GM12878 (cell line): ENCODE measurements around the gene CSDE1. TPM values are rescaled to one million over a fixed set of nuclear protein-coding genes. Genes with fewer than 3 reads are reported as not detected.
"Not testable (repeated sequence)": the region's sequence is repeated elsewhere in the genome, so short reads cannot be mapped to it uniquely, and the experiment has no call there.

Experiments
- ATAC-seq: fragments of 200-7000 bp; cut with Tn5 transposase; 3 replicates; pipeline ENCODE4 v1.9.1; 2020; ENCODE audit warnings: mild to moderate bottlenecking, moderate library complexity
- BruUV-seq: library from RNA; stranded (reverse); fragments of 400-500 nt; replicated peaks from 2 replicates; lab custom pipeline; 2021; lab: Mats Ljungman, UMichigan
- CTCF ChIA-PET: fragments of 300-600 bp; sonication (Branson Sonifier 250); formaldehyde crosslinking; extraction: SDS; loops from one replicate; lab custom pipeline; 2021; ENCODE audit warnings: inconsistent platforms; lab: Yijun Ruan, JAX
- POLR2A ChIA-PET: fragments of 350-600 bp; formaldehyde crosslinking; extraction: SDS; loops from one replicate; lab custom pipeline; 2021; ENCODE audit warnings: inconsistent platforms; lab: Charles Lee
- RAD21 ChIA-PET: fragments of 300-600 bp; sonication (Branson Sonifier 250); formaldehyde crosslinking; loops from one replicate; lab custom pipeline; 2023; ENCODE audit warnings: antibody characterized with exemption; ENCODE audit not compliant: unreplicated experiment; lab: Charles Lee
- SMC1A ChIA-PET: fragments of 300-600 bp; sonication (Branson Sonifier 250); formaldehyde crosslinking; loops from one replicate; lab custom pipeline; 2023; ENCODE audit not compliant: unreplicated experiment, uncharacterized antibody; lab: Charles Lee
- DNase-seq: peaks from one replicate; pipeline ENCODE4 v3.0.0-alpha.2; 2011; ENCODE audit warnings: low read depth, low spot score
- FAIRE-seq: peaks from 3 replicates; lab custom pipeline; 2011; peaks lifted over from hg19 to GRCh38; lab: Jason Lieb, UNC
- H2AFZ ChIP-seq: 2 replicates; pipeline ENCODE4 v1.6.0; 2011; ENCODE audit warnings: low read depth, low read length, control low read depth; ENCODE audit not compliant: control insufficient read depth
- H3K27ac ChIP-seq: 2 replicates; pipeline ENCODE4 v1.5.1; 2011; ENCODE audit warnings: control low read depth; ENCODE audit not compliant: control insufficient read depth, insufficient read depth
- H3K27me3 ChIP-seq, 2 experiments: replicated peaks in 1 of 2; 2 replicates each; pipeline versions ENCODE4 v1.6.0 to v1.6.1; 2011; ENCODE audit warnings: low read length in 1 of 2; ENCODE audit not compliant: control insufficient read depth in 2 of 2, insufficient read depth in 2 of 2
- H3K36me3 ChIP-seq, 2 experiments: 2 replicates each; pipeline ENCODE4 v1.5.1; 2011; ENCODE audit warnings: low read length in 1 of 2; ENCODE audit not compliant: control insufficient read depth in 2 of 2, insufficient read depth in 2 of 2
- H3K4me1 ChIP-seq: 2 replicates; pipeline ENCODE4 v1.6.1; 2011; ENCODE audit warnings: mild to moderate bottlenecking, low read length, moderate library complexity, mixed read lengths; ENCODE audit not compliant: control insufficient read depth, insufficient read depth
- H3K4me2 ChIP-seq: 2 replicates; pipeline ENCODE4 v1.6.0; 2011; ENCODE audit warnings: control low read depth; ENCODE audit not compliant: control insufficient read depth, insufficient read depth
- H3K4me3 ChIP-seq: fragments of 200-600 bp; sonication (generic); 2 replicates; pipeline ENCODE4 v1.5.1; 2016
- H3K79me2 ChIP-seq: 2 replicates; pipeline ENCODE4 v1.6.0; 2011; ENCODE audit warnings: low read length; ENCODE audit not compliant: control insufficient read depth, insufficient read depth
- H3K9ac ChIP-seq: 2 replicates; pipeline ENCODE4 v1.8.0; 2011; ENCODE audit warnings: low read length, control low read depth, mixed read lengths; ENCODE audit not compliant: control insufficient read depth, insufficient read depth
- H3K9me3 ChIP-seq: replicated peaks from 3 replicates; pipeline ENCODE4 v1.5.1; 2011; ENCODE audit warnings: mild to moderate bottlenecking, low read length; ENCODE audit not compliant: control insufficient read depth, insufficient read depth
- H4K20me1 ChIP-seq: 2 replicates; pipeline ENCODE4 v1.6.0; 2011; ENCODE audit not compliant: control insufficient read depth, insufficient read depth
- ASH2L ChIP-seq: fragments of 300-600, 200-600 bp; sonication (generic); IDR thresholded peaks from 2 replicates; pipeline ENCODE4 v1.6.1; 2017; ENCODE audit warnings: low read depth, mild to moderate bottlenecking, borderline replicate concordance
- EP300 ChIP-seq, 2 experiments: fragments of 150-350 bp in 1 of 2; IDR thresholded peaks; 2 replicates each; pipeline ENCODE4 v1.6.1; 2011 to 2012; ENCODE audit warnings: low read depth in 2 of 2, low read length in 2 of 2, borderline replicate concordance in 1 of 2, improper control_type of control experiment in 1 of 2, inconsistent platforms in 1 of 2; ENCODE audit not compliant: control insufficient read depth in 1 of 2
- HDGF ChIP-seq: fragments of 450-650 bp; IDR thresholded peaks from 2 replicates; pipeline ENCODE4 v1.6.1; 2016; ENCODE audit warnings: antibody characterized with exemption
- MEF2B ChIP-seq: fragments of 450-650 bp; IDR thresholded peaks from 2 replicates; pipeline ENCODE4 v1.6.1; 2018; ENCODE audit warnings: mild to moderate bottlenecking, moderate library complexity; ENCODE audit not compliant: partially characterized antibody, poor library complexity, severe bottlenecking
- NRF1 ChIP-seq: conservative IDR thresholded peaks from 2 replicates; pipeline ENCODE4 v1.6.1; 2011; ENCODE audit warnings: mild to moderate bottlenecking, low read depth, low read length, improper control_type of control experiment
- REST ChIP-seq: IDR thresholded peaks from 2 replicates; pipeline ENCODE4 v1.6.1; 2012; ENCODE audit warnings: mild to moderate bottlenecking, low read depth, low read length
- RFX5 ChIP-seq: IDR thresholded peaks from 2 replicates; pipeline ENCODE4 v1.6.1; 2011; ENCODE audit warnings: low read depth, low read length, improper control_type of control experiment
- SUPT20H ChIP-seq: IDR thresholded peaks from 2 replicates; pipeline ENCODE4 v1.6.1; 2011; ENCODE audit warnings: low read depth, mild to moderate bottlenecking, low read length, moderate library complexity, borderline replicate concordance; ENCODE audit not compliant: control insufficient read depth
- TARDBP ChIP-seq: IDR thresholded peaks from 2 replicates; pipeline ENCODE4 v1.6.1; 2016; ENCODE audit warnings: borderline replicate concordance
- ZSCAN29 ChIP-seq: fragments of 450-650 bp; IDR thresholded peaks from 2 replicates; pipeline ENCODE4 v1.6.1; 2017; ENCODE audit warnings: mild to moderate bottlenecking, moderate library complexity
- WGBS: methylation state at CpG from one replicate; pipeline ENCODE4 v1.1.6; 2016; ENCODE audit warnings: low lambda C conversion rate; ENCODE audit not compliant: insufficient replicate concordance, insufficient coverage; ENCODE audit errors: missing lambda C conversion rate; 5-methylcytosine and 5-hydroxymethylcytosine counted together
- in situ Hi-C: fragments of 300-500 bp; cut with MboI; formaldehyde crosslinking; loops from 9 replicates; pipeline ENCODE4 v1.14.3; 2018; ENCODE audit warnings: mixed read lengths
- intact Hi-C: fragments of 100-400 bp; cut with micrococcal nuclease; formaldehyde crosslinking; loops from one replicate; pipeline ENCODE4 v1.14.2; 2022; ENCODE audit not compliant: unreplicated experiment
- polyA plus RNA-seq, 11 experiments: library from polyadenylated mRNA; depleted of rRNA in 4 of 11; unstranded in 6 of 11; stranded (reverse) in 5 of 11; fragments of >200 nt; fragmentation: Nextera tagmentation in 4 of 11; fragmentation: Illumina TruSeq in 1 of 11; extraction: Ambion mirVana in 4 of 11; extraction: Trizol in 1 of 11; gene quantifications; 1 replicate in 1 of 11; 2 replicates in 10 of 11; pipeline versions ENCODE4 v1.2.1 to v1.2.3, GENCODE V29; 2011 to 2016; ENCODE audit warnings: inconsistent platforms in 2 of 11, missing spikeins in 2 of 11, low read depth in 1 of 11
- total RNA-seq, 4 experiments: library from RNA; depleted of rRNA in 3 of 4; stranded (reverse); fragments of >200 nt in 3 of 4; fragmentation: Illumina TruSeq in 1 of 4; extraction: Trizol in 1 of 4; gene quantifications; 2 replicates each; pipeline versions ENCODE4 v1.2.1 to v1.2.3, GENCODE V29; 2013 to 2021

CSDE1 gene
- total and polyA plus RNA-seq, 10 of the 15 experiments (the other 5 are each of a cell fraction or from before 2014, with no cell fraction given): 130 to 390 (median 246) TPM

DNA sequence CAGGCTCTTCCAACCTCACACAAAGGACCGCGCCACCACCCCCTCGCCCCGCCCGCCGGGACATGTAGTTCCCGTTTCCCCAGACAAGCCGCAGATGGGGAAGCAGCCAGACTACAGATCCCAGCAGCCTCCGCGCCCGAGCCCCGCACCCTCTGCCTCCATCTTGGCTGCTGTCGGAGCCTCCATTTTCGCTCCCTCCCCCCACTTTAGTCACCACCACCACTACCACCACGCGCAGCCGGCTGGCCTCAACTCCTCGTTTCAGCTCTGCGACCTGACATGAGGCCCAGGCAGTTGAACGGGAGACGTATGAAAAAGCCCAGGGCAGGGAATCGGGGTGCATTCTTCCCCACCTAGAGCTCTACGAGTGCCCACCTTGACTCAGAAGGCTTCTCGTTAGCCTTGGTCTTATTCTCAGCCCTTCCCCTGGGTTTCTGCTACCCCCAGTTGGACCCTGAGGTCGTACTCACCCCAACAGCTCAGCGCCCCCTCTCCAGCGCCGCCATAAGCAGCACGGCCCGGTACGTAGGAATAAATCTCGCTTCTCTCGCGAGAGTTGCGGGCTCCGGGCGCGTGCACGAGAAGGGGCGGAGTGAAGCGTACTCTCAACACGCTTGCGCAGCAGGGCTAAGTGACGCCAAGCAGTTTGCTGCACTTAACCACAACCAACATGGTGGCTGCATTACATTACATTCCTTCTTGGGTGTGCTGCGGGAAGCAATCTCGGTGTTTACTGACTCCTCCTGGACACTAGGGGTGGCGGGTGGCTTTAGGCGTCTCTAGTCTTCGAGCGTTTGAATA, at the start of gene CSDE1 (continued):
- TF ChIP-seq HDGF (peak; percentile 65; the same call in 1 of the 2 replicates), RFX5 (no peak), NRF1 (peak; percentile 92), SUPT20H (no peak), EP300 (IDR thresholded peaks at IDR 0.05; ENCODE audit: borderline replicate concordance in 1 of 2, control insufficient read depth in 1 of 2, low read depth in 2 of 2, low read length in 2 of 2) (peak in 1 of 2 experiments; percentile 11; a peak in 1 of 4 replicates), ZSCAN29 (no peak), MEF2B (peak; percentile 40), ASH2L (no peak), REST (no peak), TARDBP (peak; percentile 95)

GRCh38 chr1:114804449-114804848, 46.7 kb upstream of the CSDE1 start:
- H4K20me1 ChIP-seq, RAD21 ChIA-PET, H3K27ac ChIP-seq, H3K9me3 ChIP-seq, H3K27me3 ChIP-seq, DNase-seq, ATAC-seq, POLR2A ChIA-PET, H3K79me2 ChIP-seq, CTCF ChIA-PET, FAIRE-seq, in situ Hi-C loops, H3K36me3 ChIP-seq, H3K4me1 ChIP-seq, H2AFZ ChIP-seq, H3K4me3 ChIP-seq, H3K4me2 ChIP-seq, intact Hi-C loops, BruUV-seq, H3K9ac ChIP-seq, SMC1A ChIA-PET: not testable (repeated sequence)
- WGBS: 97% methylated on average over 16 of the region's 33 CpGs
